ENCODE measurements around the gene MIP. TPM values are rescaled to one million over a fixed set of nuclear protein-coding genes. Genes with fewer than 3 reads are reported as not detected.
A peak's percentile ranks its signal among the peaks of the same experiment; 100 is the strongest.
"Not testable (repeated sequence)": the region's sequence is repeated elsewhere in the genome, so short reads cannot be mapped to it uniquely, and the experiment has no call there.

MIP gene
- total RNA-seq = not detected

- intact Hi-C loops (cut with DNase I) = loop anchor here (10.0 kb wide), 1 partner anchor 140 kb away; the partner anchor contains the start of gene CNPY2
Observed at GRCh38 chr12:56454557-56454956, at the start of gene MIP. Gene MIP (minus strand): TSS chr12:56454657. CDS start chr12:56454613, 44 bp downstream.

GRCh38 chr12:56499879-56500278 is 45.4 kb upstream of the MIP start:
- ATAC-seq; H3K4me3 ChIP-seq; H3K9me3 ChIP-seq; H3K36me3 ChIP-seq (replicated peaks in 1 of 2; ENCODE audit: insufficient read depth in 1 of 2, low read depth in 2 of 2); intact Hi-C loops (cut with DNase I); DNase-seq; H3K4me1 ChIP-seq; H3K27me3 ChIP-seq; H3K27ac ChIP-seq: not testable (repeated sequence)
- WGBS, 2 donors = 85% methylated on average over 13 of the region's 13 CpGs

More at GRCh38 chr12:56454557-56454956, at the start of gene MIP:
- no peak within 1 kb of the TSS for H3K27ac ChIP-seq
- no peaks in the 10 kb centered on the region for H3K36me3 ChIP-seq (replicated peaks in 1 of 2; ENCODE audit: insufficient read depth in 1 of 2, low read depth in 2 of 2)
- H3K27me3 ChIP-seq = no peaks in the 10 kb centered on the region
- DNase-seq (no peak), ATAC-seq (no peak)
- H3K9me3 ChIP-seq = no peaks in the 10 kb centered on the region
- no peak within 1 kb of the TSS for H3K4me3 ChIP-seq
- TF ChIP-seq POLR2A (IDR thresholded peaks at IDR 0.05) (no peak), CTCF (IDR thresholded peaks at IDR 0.05) (no peak)
- WGBS, 2 donors = 85 to 86% methylated on average over 4 to 5 of the region's 5 CpGs
- H3K4me1 ChIP-seq = peaks cover 13% of the 10 kb centered on the region

- H3K4me3 ChIP-seq; intact Hi-C loops (cut with DNase I); H3K4me1 ChIP-seq; H3K27ac ChIP-seq; ATAC-seq; H3K9me3 ChIP-seq; DNase-seq; H3K27me3 ChIP-seq; H3K36me3 ChIP-seq (replicated peaks in 1 of 2; ENCODE audit: insufficient read depth in 1 of 2, low read depth in 2 of 2): not testable (repeated sequence)
- WGBS, 2 donors = 77 to 78% methylated on average over 7 to 9 of the region's 9 CpGs
Observed at GRCh38 chr12:56499452-56499851, 45.0 kb upstream of the MIP start.

DNA sequence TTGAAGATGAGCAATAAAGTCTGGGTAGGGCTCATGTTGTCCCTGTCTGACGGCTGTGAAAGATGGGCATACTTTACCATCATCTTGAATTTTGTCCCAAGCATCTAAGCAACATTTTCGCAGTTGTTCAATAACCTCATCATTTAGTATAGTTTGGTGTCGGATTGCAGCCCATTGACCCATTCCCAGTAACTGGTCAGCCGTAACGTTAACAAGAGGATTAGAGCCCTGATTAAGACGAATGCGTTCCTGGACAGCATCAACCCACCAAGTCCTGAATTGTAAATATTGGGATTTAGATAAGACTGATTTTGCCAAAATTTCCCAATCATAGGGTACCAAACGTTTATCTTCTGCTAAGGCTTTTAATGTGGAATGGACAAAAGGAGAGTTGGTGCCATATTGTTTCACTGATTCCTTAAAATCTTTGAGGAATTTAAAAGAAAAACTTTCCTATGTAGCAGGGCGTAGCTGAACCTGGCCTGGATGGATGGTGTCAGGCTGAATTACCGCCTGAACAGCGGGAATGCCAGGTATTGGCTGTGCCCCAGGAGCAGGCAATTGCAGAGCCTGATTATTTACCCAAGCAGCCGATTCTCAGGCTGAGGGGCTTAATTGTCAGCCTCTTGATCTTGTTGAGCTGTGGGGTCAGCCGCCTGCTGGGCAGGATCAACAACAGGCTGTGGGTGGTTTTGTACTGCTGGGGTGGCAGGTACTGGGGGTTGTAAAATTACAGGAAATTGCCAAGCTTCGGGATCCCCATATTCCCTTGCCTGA is 43.9 kb upstream of the MIP start:
- 61 to 74% methylated on average over 11 to 14 of the region's 14 CpGs for WGBS, 2 donors
- H3K4me3 ChIP-seq; H3K4me1 ChIP-seq; DNase-seq; H3K9me3 ChIP-seq; H3K36me3 ChIP-seq (replicated peaks in 1 of 2; ENCODE audit: insufficient read depth in 1 of 2, low read depth in 2 of 2); H3K27ac ChIP-seq; H3K27me3 ChIP-seq; ATAC-seq; intact Hi-C loops (cut with DNase I): not testable (repeated sequence)

DNA sequence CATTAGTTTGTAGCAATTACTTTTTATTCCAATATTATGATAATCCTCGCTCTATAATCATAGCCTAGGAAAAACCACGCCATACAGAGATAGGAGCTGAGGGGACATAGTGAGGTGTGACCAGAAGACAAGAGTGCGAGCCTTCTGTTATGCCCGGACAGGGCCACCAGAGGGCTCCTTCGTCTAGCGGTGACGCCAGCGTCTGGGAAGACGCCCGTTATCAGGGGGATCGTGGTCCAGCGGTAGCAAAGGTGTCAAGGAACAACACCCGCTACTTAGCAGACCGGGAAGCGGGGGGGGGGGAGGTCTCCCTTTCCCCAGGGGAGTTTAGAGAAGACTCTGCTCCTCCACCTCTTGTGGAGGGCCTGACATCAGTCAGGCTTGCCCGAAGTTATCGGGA is 42.2 kb upstream of the MIP start:
- DNase-seq = peak; percentile 69 to 81 (median 72)
- WGBS, 2 donors = 1 to 12% methylated on average over 13 to 17 of the region's 17 CpGs
- intact Hi-C loops (cut with DNase I); H3K9me3 ChIP-seq; H3K27ac ChIP-seq; H3K4me3 ChIP-seq; H3K36me3 ChIP-seq (replicated peaks in 1 of 2; ENCODE audit: insufficient read depth in 1 of 2, low read depth in 2 of 2); H3K4me1 ChIP-seq; ATAC-seq; H3K27me3 ChIP-seq: not testable (repeated sequence)
- TF ChIP-seq CTCF (IDR thresholded peaks at IDR 0.05) = peak; percentile 10 to 36 (median 27)

GRCh38 chr12:56494481-56494880 is 40.0 kb upstream of the MIP start:
- H3K4me1 ChIP-seq; intact Hi-C loops (cut with DNase I); H3K9me3 ChIP-seq; DNase-seq; ATAC-seq; H3K27me3 ChIP-seq; H3K36me3 ChIP-seq (replicated peaks in 1 of 2; ENCODE audit: insufficient read depth in 1 of 2, low read depth in 2 of 2); H3K27ac ChIP-seq; H3K4me3 ChIP-seq: not testable (repeated sequence)
- 97% methylated on average over 6 to 25 of the region's 27 CpGs for WGBS, 2 donors

- H3K9me3 ChIP-seq; ATAC-seq; H3K27me3 ChIP-seq; H3K4me3 ChIP-seq; intact Hi-C loops (cut with DNase I); DNase-seq; H3K36me3 ChIP-seq (replicated peaks in 1 of 2; ENCODE audit: insufficient read depth in 1 of 2, low read depth in 2 of 2); H3K4me1 ChIP-seq; H3K27ac ChIP-seq: not testable (repeated sequence)
- 92 to 93% methylated on average over 3 to 14 of the region's 15 CpGs for WGBS, 2 donors
Observed at GRCh38 chr12:56494106-56494415, 39.6 kb upstream of the MIP start.

GRCh38 chr12:56493409-56494105 is 39.1 kb upstream of the MIP start:
- H3K36me3 ChIP-seq (replicated peaks in 1 of 2; ENCODE audit: insufficient read depth in 1 of 2, low read depth in 2 of 2); H3K27ac ChIP-seq; H3K9me3 ChIP-seq; intact Hi-C loops (cut with DNase I); DNase-seq; H3K27me3 ChIP-seq; H3K4me1 ChIP-seq; ATAC-seq; H3K4me3 ChIP-seq: not testable (repeated sequence)
- WGBS, 2 donors = 81 to 82% methylated on average over 10 to 28 of the region's 31 CpGs
